Measurements from ENCODE around the gene TUBGCP6. TPM values are rescaled to one million over a fixed set of nuclear protein-coding genes. Genes with fewer than 3 reads are reported as not detected.
A peak's percentile ranks its signal among the peaks of the same experiment; 100 is the strongest.

The TUBGCP6 gene
- polyA plus RNA-seq, 3 donors = 3.7 to 72.8 (median 4.3) TPM

DNA sequence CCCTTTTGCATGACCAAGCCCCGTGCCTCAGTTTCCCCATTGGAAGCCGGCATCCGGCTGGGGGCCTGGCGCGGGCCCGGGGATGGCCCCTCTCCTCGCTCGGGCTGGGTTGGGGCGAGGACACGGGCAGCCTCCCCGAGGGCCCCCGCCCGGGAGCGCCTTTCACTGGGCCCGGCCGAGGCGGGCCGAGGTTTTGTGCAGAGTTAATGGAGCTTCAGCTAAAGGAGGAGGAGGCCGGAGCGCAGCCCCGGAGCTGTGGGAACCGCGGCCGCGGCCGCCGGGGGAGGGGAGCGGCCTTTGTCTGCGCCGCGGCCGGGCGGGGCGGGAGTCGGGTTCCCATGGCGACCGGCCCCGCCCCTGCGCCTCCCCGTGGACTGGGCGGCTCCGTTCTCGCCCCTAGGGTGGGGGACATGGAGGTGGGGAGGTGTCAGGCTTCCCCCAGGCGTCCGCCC lies 26.7 kb upstream of the TUBGCP6 start:
- H3K4me1 ChIP-seq (ENCODE audit: control insufficient read depth in 1 of 2, insufficient read depth in 2 of 2, low read length in 2 of 2) = peaks cover 25 to 38% of the 10 kb centered on the region in 2 donors

DNA sequence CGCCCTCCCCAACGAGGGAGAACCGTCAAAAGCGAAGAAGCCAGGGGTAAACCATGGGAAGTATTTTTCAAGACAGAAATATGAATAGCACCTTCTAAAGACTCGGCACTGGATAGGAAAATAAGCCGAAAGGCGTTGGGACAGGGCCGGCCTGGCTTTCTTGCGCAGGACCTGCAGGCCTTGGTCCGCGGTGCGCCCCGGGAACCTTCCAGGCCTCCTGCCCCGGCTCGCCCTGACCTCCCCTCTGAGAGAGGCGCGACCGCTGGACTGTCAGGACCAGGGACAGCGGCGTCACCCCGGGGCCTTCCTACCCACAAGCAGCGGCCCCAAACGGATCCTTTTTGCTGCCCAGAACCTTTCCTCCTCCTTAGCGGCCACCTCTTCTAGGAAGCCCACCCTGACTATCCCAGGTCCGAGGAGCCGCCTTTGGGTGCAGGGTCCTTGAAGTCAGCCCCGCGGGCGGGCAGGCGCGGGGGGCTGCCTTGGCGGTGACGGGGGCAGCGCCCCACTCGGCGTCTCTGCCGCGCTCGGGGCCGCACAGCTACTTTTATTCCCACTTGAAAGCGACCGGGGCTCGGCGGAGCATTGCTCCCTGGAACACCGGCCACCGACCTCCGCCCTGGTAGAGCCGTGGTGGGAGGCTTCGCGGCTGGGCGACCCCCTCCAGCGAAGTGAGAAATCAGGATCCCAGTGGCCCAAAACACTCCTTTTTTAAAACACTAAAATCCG lies 26.0 kb upstream of the TUBGCP6 start:
- H3K36me3 Mint-ChIP-seq = peaks cover 19 to 24% of the 10 kb centered on the region in 2 donors
- Histone ChIP-seq H2AFZ (ENCODE audit: insufficient read depth, low read depth, low read length, poor library complexity, severe bottlenecking) (no peak overlapping the region), H3K4me1 (ENCODE audit: control insufficient read depth in 1 of 2, insufficient read depth in 2 of 2, low read length in 2 of 2) (peaks cover 25 to 38% of the 10 kb centered on the region in 2 donors), H3K36me3 (replicated peaks in 1 of 2; ENCODE audit: control insufficient read depth in 1 of 2, insufficient read depth in 2 of 2, low read length in 2 of 2) (peaks cover 15% of the 10 kb centered on the region in 2 donors), H3K27ac (ENCODE audit: low read depth in 1 of 2, low read length in 2 of 2) (no peak overlapping the region), H3K4me3 (replicated peaks in 1 of 3; ENCODE audit: low read depth in 2 of 3, low read length in 3 of 3) (peak overlapping the region; percentile 17 to 70 (median 21)), H4K20me1 (ENCODE audit: insufficient read depth, low read length) (peaks cover 67% of the 10 kb centered on the region), H3K79me2 (ENCODE audit: insufficient read depth, low read length) (no peaks in the 10 kb centered on the region), H3K27me3 (ENCODE audit: control insufficient read depth in 2 of 2, insufficient read depth in 2 of 2, low read length in 2 of 2) (peaks cover 25 to 46% of the 10 kb centered on the region in 2 donors), H3K9ac (ENCODE audit: insufficient read depth, low read length, poor library complexity, severe bottlenecking) (no peak overlapping the region), H3K9me3 (replicated peaks in 1 of 2; ENCODE audit: control insufficient read depth in 1 of 2, insufficient read depth in 1 of 2, low read length in 2 of 2) (peaks cover 7 to 10% of the 10 kb centered on the region in 2 donors), H3K4me2 (replicated peaks; ENCODE audit: extremely low read depth, low read length, poor library complexity, severe bottlenecking) (peak overlapping the region; percentile 80)
- peak overlapping the region; percentile 37 to 73 for H3K4me3 Mint-ChIP-seq
- H3K4me1 Mint-ChIP-seq = peaks cover 23% of the 10 kb centered on the region
- peak; percentile 43 to 54 (median 47) for DNase-seq
- intact Hi-C loops (cut with micrococcal nuclease) = no loop called here
- H3K27ac Mint-ChIP-seq = no peak overlapping the region
- peaks cover 38 to 68% (median 50%) of the 10 kb centered on the region in 3 donors for H3K27me3 Mint-ChIP-seq (ENCODE audit: low read depth in 3 of 3)
- 2% methylated on average over 50 of the region's 53 CpGs for WGBS (ENCODE audit: insufficient coverage)
- peaks cover 0 to 27% (median 7%) of the 10 kb centered on the region in 7 donors for H3K9me3 Mint-ChIP-seq
- TF ChIP-seq, protein P1, sequence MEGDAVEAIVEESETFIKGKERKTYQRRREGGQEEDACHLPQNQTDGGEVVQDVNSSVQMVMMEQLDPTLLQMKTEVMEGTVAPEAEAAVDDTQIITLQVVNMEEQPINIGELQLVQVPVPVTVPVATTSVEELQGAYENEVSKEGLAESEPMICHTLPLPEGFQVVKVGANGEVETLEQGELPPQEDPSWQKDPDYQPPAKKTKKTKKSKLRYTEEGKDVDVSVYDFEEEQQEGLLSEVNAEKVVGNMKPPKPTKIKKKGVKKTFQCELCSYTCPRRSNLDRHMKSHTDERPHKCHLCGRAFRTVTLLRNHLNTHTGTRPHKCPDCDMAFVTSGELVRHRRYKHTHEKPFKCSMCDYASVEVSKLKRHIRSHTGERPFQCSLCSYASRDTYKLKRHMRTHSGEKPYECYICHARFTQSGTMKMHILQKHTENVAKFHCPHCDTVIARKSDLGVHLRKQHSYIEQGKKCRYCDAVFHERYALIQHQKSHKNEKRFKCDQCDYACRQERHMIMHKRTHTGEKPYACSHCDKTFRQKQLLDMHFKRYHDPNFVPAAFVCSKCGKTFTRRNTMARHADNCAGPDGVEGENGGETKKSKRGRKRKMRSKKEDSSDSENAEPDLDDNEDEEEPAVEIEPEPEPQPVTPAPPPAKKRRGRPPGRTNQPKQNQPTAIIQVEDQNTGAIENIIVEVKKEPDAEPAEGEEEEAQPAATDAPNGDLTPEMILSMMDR (IDR thresholded peaks at IDR 0.05) = no peak

More for the DNA sequence above, 26.7 kb upstream of the TUBGCP6 start:
- Histone ChIP-seq H3K79me2 (ENCODE audit: insufficient read depth, low read length) (no peaks in the 10 kb centered on the region), H3K4me2 (replicated peaks; ENCODE audit: extremely low read depth, low read length, poor library complexity, severe bottlenecking) (peak overlapping the region; percentile 80), H3K9me3 (replicated peaks in 1 of 2; ENCODE audit: control insufficient read depth in 1 of 2, insufficient read depth in 1 of 2, low read length in 2 of 2) (peaks cover 7 to 10% of the 10 kb centered on the region in 2 donors), H4K20me1 (ENCODE audit: insufficient read depth, low read length) (peaks cover 74% of the 10 kb centered on the region), H3K27ac (ENCODE audit: low read depth in 1 of 2, low read length in 2 of 2) (no peak overlapping the region), H3K36me3 (replicated peaks in 1 of 2; ENCODE audit: control insufficient read depth in 1 of 2, insufficient read depth in 2 of 2, low read length in 2 of 2) (peaks cover 20 to 22% of the 10 kb centered on the region in 2 donors), H2AFZ (ENCODE audit: insufficient read depth, low read depth, low read length, poor library complexity, severe bottlenecking) (no peak overlapping the region), H3K9ac (ENCODE audit: insufficient read depth, low read length, poor library complexity, severe bottlenecking) (no peak overlapping the region), H3K4me3 (replicated peaks in 1 of 3; ENCODE audit: low read depth in 2 of 3, low read length in 3 of 3) (peak overlapping the region in 1 of 3 experiments; percentile 70), H3K27me3 (ENCODE audit: control insufficient read depth in 2 of 2, insufficient read depth in 2 of 2, low read length in 2 of 2) (peaks cover 25 to 42% of the 10 kb centered on the region in 2 donors)
- Mint-ChIP-seq H3K9me3 (peaks cover 0 to 26% (median 6%) of the 10 kb centered on the region in 7 donors), H3K4me1 (peaks cover 23% of the 10 kb centered on the region), H3K27me3 (ENCODE audit: low read depth in 3 of 3) (peaks cover 33 to 64% (median 46%) of the 10 kb centered on the region in 3 donors), H3K36me3 (peaks cover 21 to 31% of the 10 kb centered on the region in 2 donors), H3K27ac (no peak overlapping the region), H3K4me3 (peak overlapping the region in 1 of 2 donors; percentile 69)
- intact Hi-C loops (cut with micrococcal nuclease) = no loop called here
- TF ChIP-seq, protein P1 (IDR thresholded peaks at IDR 0.05) = no peak
- peak; percentile 36 to 60 (median 56) for DNase-seq
- 0% methylated on average over 43 of the region's 45 CpGs for WGBS (ENCODE audit: insufficient coverage)

Measured in CD14-positive monocyte (primary cell).